NCI-H187 (cell line): ENCODE results near the gene TOMM7.
"Not testable (repeated sequence)": the region's sequence is repeated elsewhere in the genome, so short reads cannot be mapped to it uniquely, and the experiment has no call there.

ENCODE experiments used
- DNase-seq, 2 experiments: peaks; one replicate each; lab custom pipeline; 2025; lab: John Stamatoyannopoulos, UW

TOMM7 gene

DNA sequence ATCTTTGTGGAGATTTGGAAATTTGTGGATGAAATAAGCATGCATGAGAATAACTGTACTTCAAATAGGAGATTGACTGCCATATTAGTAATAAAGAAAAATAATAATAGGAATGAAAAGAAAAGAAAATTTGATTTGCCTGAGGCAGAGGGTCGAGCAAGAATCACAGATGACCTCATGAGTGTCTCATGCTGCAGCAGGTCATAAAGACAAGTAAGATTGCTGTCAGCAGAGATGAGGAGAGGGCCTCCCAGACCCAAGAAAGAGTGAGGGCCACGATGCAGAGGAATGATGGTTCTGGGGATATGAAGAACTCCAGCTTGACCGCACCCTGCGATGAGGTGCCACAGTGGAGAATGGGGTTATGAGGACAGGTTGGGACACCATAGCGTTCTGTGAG is 39.2 kb downstream of the TOMM7 start:
- DNase-seq, result no peak

DNA sequence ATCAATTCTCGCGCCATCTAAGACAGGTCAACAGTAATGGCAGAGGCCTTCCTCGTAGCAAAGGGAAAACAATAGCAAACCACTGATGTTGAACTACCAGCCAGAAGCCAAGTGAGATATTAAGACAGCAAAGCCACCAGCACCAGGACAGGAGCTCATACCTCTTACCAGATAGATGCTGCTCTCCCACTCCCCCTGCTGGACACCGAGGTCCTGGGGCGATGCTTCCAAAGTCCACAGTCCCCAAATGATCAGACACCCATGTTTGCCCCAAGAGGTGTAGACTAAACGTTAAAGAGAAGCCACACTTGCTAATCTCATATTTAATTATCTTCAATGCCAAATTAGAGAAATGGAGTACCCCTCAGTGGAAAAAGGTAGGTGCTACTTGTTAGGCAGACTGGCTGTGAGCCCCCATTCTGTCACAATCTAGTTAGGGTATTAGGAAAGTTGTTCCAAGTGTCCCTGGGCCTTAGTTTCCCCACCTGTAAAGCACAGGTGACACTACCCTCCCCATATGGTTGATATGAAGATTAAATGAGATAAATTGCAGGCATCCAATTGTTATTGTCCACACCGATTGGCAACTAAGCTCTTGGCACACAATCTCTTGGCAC is 39.9 kb downstream of the TOMM7 start:
- DNase-seq, result peak in 1 of 2 experiments; percentile 6

DNA sequence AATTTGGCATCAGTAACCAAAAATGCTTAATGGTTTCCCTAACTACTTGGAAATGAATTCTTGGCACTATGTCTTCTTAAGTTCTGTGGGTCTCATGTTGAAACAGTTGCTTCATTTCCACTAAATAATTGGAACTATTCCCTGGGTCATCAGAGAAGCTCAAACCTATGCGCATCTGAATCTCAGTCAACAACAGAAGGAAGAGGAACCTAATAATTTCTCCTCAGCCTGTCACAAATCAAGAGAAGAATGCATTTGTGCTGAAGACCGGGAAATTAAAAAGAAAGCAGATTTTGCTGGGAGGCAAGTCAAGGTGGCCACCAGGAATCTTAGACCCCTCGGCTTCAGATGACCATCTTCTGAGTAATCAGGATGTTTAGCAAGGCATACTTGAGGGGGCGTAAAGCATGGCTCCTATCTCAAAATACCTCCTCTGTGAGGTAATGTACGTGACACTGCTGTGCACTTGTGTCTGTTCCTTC is 41.4 kb downstream of the TOMM7 start:
- DNase-seq, result no peak

DNA sequence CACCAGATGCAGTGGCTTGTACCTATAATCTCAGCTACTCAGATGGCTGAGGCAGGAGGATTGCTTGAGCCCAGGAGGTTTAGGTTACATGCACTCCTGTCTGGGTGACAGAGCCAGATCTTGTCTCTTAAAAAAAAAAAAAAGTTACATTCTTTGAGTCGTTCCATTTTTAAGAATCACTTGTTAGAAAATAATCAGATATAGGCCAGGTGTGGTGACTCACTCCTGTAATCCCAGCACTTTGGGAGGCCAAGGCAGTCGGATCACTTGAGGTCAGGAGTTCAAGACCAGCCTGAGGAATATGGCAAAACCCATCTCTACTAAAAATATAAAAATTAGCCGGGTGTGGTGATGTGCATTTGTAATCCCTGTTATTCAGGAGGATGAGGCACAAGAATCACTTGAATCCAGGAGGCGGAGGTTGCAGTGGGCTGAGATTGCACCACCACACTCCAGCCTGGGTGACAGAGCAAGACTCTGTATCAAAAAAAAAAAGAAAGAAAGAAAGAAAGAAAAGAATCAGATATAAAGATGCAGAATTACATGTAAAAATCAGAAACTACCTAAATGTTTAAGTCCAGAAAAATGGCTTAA is 42.8 kb downstream of the TOMM7 start:
- DNase-seq, result not testable (repeated sequence)

- no peak for DNase-seq
Observed at GRCh38 chr7:22776964-22777363, 45.7 kb downstream of the TOMM7 start.

GRCh38 chr7:22772885-22773284 is 49.8 kb downstream of the TOMM7 start:
- no peak for DNase-seq

DNA sequence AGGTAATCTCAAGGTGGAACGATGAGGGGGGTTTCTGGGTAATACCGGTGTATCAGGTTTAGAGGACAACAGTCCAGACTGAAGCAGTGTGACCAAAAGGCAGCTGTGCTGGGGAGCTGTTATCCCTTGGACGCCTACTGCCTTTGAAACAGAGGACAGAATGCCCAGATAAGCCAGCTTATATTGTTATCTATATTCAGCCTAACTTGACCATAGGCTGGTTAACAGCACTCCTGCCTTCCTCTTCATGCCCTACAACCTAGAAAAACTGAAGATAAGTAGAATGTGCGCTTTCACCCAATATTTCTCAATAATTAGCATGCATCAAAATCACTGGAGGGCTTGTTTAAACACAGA is 50.8 kb downstream of the TOMM7 start:
- DNase-seq, result no peak

DNA sequence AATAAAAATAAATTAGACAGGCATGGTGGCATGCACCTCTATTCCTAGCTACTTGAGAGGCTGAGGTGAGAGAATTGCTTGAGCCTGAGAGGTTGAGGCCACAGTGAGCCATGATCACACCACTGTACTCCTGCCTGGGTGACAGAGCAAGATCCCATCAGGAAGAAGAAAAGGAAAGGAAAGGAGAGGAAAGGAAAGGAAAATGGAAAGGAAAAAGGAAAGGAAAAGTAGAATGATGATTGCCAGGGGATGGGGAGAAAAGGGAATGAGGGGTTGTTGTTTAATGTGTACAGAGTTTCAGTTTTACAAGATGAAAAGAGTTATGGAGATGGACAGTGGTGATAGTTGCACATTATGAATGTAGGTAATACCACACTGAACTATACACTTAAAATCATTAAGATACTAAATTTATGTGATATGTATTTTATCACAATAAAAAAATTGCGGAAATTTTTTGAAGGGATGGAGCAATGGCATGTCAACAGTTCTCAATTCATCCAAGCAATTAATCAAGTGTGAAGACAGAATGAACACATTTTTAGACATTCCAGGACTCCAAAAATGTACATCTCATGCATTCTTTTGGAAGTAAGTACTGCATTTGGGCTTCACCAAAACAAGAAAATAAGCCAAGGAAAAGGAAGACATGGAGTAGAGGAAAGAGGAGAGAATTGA is 51.3 kb downstream of the TOMM7 start:
- no peak for DNase-seq

GRCh38 chr7:22765609-22766008 is 57.0 kb downstream of the TOMM7 start:
- no peak for DNase-seq
